Muscle of arm (tissue), 12 donors: ENCODE results near the gene CARMIL1. TPM values are rescaled to one million over a fixed set of nuclear protein-coding genes. Genes with fewer than 3 reads are reported as not detected.
"Not testable (repeated sequence)": the region's sequence is repeated elsewhere in the genome, so short reads cannot be mapped to it uniquely, and the experiment has no call there.

Source experiments
- DNase-seq: peaks from one replicate; pipeline ENCODE4 v3.0.0-alpha.2; 2013
- polyA plus RNA-seq, 12 donors: library from polyadenylated mRNA; unstranded; fragments of 120-200 nt; gene quantifications; one replicate each; pipeline ENCODE4 v1.2.1, GENCODE V29; 2013; ENCODE audit not compliant: insufficient read length in 12 of 12

The CARMIL1 gene
- polyA plus RNA-seq, 12 donors = 2.5 to 23.3 (median 3.5) TPM; not detected in 1

DNA sequence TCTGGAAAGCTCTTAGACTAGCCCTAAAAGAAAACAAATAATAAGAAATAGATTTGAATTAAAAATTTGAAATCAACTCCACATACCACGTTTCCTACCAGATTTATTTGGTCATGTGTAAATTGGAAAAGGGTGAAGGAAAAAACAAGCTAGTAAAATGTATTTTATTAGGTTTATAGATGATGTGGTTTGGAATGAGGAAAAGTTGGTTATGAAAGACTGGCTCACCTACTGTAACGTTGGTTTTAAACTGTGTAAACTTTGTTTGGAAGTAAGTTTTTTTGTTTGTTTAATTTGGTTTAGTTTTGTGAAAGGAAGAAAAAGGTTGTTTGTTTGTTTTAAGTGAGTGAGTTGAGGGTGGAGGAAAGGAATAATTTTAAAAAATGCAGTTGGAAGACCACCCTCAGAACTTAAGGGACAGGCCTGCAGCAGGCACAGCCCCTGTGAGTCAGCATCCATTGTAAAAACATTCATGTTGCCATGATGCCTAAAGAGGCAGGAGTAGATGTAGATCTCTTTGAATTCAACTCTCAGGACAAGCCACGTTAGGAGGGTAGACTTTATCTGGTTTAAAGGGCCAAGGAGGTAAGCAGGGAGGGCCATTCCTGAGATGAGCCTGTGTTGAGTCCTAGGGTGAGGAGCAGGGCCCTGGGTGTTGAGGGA is 279.1 kb downstream of the CARMIL1 start:
- DNase-seq = no peak

DNA sequence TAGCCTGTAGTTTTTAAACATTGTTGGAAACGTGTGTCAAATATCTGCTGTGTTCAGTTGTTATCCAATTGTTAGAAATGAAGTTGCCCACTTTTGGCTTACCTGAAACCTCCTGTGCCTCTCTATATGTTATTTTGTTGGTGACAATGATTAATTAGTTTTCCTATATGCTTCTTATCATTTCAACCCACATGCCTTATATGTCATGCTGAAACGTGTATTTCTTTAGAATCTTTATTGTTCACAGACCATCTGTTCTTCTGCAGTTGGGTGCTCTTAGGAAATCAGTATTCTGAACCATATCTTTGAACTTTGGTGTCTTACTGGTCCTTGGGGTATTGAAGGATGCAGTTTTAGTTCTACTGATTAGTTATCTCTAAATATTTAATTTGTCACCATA is 281.7 kb downstream of the CARMIL1 start:
- DNase-seq = no peak

DNA sequence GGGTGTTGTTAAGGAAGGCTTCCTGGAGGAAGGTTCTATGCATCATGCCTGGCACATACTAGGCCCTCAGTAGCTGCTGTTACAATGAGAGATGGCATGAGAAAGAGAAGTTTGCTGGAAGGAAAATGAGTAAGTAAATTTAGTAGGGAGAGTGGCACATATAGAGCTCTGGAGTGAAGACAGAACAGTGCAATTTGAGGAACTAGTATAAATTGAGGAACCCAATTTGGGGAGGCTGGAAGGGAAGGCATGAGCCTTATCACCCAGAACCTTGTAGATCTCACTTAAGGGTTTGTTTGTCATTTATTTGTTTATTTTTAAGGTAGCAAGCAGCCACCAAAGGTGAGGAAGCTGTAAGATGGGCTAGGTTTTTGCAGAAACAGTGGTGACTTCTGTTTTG is 285.8 kb downstream of the CARMIL1 start:
- DNase-seq = no peak

DNA sequence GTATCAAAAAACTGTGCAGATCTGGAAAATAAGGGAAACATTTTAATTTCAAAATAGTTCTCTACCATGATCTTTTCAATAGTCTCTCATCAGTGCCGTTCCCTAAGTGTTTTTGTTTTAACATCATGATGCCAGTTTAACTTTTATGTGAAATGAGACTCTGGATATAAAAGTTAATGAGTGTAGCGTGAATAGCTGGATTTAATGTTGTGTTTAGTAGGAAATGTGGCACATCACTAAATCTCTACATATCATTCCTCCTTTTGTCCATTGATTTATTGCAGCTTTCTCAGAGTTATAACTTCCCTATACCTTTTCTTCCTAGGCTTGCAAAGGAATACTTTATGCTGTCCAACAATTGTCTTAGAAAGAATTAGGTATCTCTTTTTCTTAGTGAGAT is 291.4 kb downstream of the CARMIL1 start:
- no peak for DNase-seq

DNA sequence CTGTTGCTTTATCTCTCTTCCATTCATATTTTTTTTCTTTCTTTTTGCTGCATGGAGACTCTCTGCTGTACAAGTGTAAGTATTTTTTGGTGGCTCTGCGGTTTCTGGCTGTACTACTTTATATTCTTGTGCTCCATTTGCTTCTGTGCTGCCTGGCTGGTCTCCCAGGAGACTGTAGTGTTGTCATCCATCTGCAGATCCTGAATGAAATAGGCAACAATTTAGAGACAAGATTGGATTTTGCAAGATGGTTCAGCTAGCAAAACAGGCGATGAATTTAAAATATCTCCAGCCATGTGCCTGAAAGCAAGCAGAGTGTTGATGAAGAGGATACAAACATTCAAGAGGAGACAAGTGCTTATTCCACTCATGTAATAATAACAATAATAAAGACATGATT is 297.7 kb downstream of the CARMIL1 start:
- DNase-seq = no peak

DNA sequence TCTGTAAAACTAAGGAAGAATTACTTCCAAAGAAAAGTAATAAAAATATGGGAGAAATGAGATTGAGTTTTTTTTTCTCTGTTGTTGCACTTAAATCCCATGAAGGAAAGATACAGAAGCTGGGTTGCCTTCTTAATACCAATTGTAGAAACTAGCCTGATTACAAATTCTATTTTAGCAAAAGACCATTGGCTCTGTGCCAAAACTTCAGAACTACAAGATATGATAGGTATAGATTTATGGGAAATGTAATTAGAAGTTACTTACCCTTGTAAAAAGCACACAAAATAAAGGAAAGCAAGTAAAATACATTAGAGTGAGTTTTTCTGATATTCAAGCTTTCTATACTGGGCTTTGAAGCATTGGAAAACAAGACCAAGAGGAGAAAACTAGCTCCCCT is 299.4 kb downstream of the CARMIL1 start:
- DNase-seq = no peak

DNA sequence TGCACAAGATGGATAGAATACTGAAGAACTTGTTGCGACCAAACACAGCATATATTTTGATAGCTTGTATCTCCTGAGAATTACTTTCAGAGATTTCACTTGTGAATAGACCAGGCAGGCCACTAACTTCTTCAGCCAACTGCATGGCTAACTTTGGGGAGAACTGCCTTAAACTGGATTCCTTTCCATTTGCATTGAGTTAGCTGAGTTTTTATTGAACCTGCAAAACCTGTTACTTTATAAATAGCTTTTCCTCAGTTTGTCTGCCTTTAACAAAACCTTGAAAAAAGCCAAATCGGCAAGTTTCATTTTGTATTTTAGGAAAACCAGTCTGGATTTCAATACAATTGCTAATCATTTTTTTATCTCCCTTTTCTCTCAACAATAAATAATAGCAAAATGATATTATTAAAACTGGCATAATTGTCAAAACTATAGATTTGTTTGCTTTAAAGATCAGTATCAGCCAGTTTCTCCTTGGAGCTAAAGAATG is 300.3 kb downstream of the CARMIL1 start:
- DNase-seq = no peak

DNA sequence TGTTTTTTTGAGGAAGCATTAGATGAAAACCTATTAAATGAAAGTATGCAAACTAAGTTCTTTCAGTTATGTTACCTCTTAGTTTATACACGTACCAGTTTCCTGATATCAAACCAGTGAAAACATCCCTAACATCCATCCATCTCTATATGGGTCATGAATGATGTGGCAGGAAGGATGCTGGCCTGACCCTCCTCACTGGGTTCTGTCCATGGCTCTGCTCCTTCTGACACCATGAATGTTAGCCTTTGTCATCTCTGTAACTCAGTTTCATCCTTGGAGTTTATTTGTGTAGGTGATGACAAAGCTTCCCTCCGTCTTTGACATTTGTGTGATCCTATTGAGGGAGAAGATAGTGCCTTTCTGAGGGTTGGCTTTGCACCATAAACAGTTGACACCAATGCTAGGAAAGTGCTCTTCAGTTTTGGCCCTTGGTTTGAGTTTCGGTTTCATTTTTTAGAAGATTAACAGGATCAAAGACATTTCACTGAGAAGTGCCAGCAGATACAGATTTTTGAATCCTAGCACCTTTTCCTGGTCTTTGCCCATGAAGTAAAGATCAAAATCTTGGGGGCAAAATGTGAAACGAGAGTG is 300.8 kb downstream of the CARMIL1 start:
- no peak for DNase-seq

DNA sequence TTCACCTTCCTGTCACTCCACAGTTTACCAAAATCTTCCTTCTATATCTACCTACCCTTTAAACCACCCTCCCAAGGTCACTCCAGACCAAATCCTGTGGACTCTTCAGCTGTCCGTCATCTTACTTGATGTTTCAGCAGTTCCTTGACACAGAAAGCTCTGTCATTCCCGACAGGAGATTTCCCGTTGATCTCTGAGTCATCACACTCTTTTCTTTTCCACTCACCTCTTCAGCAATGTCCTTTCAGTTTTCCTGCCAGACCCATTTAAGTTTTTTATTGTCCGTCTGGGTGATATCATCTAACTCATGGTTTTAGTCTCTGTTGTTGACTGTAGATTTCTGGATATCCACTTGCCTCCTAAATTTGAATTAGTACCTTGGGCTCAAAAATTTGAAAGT is 302.9 kb downstream of the CARMIL1 start:
- no peak for DNase-seq

DNA sequence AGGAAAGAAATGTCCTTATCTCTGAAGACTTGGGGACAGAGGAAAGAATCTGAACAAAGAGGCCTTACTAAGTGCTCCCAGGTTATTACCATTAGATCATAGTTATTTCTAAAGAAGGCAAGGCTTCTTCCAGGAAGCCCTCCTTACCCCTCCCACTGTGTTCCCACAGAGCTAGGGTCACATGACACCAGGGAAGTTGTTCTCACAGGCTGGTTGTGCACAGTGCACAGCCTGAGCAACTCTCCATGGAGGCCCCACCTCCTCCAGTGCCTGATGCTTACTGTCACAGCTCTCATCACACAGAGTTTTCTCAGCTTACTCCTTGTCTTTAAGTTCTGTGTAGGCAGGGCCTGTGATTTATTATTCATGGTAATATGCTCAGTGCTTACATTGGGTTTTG is 303.9 kb downstream of the CARMIL1 start:
- no peak for DNase-seq

DNA sequence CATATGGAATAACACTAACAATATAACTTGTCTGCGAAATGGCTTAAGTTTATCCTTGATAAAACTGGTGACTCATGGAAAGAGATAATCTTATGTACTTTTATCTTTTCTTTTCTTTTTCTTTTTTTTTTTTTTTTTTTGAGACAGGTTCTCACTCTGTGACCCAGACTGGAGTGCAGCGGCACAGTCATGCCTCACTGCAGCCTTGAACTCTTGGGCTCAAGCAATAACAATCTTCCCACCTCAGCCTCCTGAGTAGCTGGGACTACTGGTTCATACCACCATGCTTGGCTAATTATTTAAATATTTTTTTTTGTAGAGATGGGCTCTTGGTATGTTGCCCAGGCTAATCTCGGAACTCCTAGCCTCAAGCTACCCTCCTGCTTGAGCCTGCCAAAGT is 304.7 kb downstream of the CARMIL1 start:
- DNase-seq = no peak

DNA sequence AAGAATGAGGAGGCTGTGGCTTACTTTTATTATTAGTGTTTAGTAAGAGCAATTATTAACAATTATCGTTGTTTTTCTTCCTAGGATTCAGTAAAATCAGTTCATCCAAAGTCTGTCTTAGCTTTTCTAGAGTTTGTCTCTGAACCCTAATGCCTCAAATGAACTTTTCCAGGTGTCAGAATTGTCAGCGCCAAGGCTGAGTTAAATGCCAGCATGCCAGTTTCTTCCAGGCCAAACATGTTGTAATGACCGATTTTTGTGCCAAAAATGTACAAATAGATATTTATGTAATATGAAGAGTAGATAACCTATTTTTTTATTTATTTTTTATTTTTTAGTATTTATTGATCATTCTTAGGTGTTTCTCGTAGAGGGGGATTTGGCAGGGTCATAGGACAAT is 306.1 kb downstream of the CARMIL1 start:
- no peak for DNase-seq

DNA sequence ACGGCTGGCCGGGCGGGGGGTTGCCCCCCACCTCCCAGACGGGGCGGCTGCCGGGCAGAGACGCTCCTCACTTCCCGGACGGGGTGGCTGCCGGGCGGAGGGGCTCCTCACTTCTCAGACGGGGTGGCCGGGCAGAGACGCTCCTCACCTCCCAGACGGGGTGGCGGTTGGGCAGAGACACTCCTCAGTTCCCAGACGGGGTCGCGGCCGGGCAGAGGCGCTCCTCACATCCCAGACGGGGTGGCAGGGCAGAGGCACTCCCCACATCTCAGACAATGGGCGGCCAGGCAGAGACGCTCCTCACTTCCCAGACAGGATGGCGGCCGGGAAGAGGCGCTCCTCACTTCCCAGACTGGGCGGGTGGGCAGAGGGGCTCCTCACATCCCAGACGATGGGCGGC is 306.9 kb downstream of the CARMIL1 start:
- not testable (repeated sequence) for DNase-seq

DNA sequence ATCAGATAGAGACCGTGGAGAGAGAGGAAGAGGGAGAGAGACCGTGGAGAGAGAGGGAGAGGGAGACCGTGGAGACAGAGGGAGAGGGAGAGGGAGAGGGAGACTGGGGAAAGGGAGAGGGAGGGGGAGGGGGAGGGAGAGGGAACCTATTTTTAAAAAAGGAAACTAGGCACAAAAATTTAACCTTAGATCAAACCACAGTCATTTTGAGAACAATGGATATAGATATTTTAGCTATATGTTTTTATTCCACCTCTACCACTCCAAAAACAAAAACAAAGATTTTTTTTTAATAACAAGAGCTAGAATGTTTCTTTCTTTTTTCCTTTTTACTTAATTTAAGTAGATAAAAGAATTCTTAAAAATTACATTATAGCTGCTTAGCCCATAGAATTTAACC is 307.8 kb downstream of the CARMIL1 start:
- DNase-seq = no peak

DNA sequence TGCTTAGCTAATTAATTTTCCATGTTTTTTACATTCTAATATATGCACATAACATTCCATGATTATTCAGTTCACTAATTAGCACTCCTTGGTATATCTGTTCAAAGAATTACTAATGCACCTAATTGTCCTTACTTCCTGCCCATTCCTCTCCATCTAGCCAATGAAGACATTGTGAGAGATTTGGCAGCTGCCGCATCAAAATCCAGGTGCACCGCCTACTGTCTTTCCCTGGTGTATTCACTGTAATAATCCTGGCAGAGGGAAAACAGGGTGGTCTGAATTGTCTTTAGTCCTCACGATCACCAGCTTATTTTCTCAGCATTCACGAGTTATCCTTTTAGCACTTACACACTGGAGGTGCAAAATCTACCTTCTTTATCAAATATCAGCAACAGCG is 311.8 kb downstream of the CARMIL1 start:
- no peak for DNase-seq

DNA sequence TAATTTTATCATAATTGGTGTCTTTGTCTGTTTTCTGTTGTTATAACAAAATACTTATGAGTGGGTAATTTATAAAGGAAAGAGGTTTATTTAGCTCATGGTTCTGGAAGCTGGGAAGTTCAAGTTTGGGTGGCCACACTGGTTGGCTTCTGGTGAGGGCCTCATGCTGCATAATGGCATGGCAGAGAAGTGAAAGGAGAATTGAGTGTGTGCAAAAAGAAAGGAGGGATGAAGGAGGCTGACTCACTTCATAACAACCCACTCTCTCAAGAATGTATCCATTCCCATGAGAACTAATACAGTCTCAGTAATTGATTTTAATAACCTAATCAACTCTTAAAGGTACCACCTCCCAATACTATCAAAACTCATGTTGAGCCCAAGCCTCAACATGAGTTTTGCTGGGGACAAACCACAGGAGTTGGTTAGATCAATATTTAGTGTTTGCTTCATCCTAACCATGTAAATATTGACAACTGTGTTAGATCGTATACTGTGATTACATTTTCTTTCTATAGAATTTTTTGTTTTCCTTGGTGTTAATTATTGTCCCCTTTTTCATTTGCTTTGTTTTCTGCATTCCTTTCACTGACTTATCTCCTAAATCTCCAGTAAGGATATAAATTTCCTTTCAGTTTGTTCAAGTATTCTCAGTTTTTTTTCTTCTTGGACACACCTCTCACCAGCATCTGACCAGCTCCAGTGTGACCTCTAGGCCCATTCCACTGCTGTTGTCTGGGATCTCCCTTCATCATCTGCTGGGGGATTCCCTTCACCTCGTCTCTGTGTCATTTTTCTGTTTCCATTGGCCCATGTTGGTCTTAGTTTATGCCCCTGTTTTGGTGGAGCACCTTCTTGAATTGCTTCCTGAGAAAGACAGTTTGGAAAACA is 318.0 kb downstream of the CARMIL1 start:
- DNase-seq = no peak

DNA sequence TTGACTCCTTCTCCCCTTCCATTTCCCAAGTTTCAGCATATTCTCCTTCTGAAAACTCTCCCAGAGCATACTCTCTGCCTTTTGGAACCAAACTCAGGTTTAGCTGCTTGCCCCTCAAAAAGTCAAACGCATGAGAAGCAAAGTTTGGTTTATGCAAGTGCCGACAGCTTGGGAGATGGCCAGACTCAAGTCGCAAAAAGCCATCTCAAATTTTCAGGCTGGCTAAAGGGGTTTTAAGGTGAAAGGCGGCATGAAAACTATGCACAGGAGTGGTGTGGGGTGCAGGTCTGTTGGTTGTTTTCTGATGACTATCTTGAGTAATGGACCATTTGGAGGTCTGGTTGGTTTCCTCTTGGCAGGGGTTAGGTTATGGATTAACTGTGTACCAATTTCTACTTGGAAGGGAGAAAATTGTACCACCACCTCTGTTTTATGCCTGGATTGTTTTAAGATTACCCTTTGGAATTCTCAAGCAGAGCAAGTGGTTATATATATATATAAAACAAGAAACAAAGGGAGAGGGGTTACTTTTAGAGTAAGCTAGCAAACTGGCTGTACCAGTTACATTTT is 320.4 kb downstream of the CARMIL1 start:
- DNase-seq = no peak

DNA sequence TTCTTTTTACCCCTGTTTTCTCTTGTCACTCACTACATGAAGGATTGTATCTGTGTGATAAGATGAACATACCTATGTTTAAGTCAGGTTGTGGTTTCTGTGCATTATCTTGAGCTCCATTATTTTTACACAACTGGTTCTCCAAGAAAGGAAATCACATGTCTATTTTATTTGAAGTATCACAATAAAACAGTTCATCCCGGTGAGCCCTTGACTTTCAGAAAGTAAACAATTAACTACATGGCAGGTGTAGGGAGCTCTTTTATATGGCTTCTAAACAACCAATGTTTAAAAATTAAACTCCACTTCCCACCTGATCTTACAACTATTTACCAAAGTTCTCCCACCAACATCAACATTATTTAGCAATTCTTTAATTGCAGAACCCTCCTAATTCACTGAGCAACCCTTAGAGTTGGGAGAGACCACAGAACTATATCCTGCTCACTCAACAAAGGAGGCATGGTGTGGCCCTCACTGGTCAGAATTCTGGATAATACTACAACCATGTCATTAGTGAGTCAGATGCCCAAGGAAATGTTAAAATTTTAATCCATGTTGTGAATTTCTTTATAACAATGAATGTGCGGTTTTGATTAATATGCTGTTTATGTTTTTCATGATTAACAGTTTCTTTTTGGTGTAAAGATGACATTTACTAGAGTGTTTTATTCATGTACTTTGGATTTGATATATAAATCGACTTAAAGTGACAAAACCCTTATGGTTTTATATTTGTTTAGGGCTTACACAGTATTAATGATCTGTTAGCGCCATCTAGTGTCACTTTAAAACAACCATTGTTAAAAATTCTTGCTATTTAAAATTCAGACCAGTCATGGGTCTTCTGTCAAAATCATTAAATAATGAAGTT is 322.9 kb downstream of the CARMIL1 start:
- peak; percentile 60 for DNase-seq

DNA sequence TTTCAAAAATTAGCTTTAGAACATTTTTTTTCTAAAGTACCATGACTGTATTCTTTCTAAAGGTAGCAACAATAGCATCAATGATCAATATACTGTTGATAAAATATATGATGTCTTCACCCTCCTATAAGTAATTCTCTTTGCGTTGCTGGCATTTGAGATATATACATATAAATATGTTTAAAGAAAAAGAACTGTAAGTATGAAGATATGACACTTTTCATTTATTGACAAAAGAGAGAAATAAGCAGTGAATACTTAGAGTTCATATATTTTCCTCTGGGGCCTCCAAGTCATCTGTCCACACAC is 323.5 kb downstream of the CARMIL1 start:
- no peak for DNase-seq

DNA sequence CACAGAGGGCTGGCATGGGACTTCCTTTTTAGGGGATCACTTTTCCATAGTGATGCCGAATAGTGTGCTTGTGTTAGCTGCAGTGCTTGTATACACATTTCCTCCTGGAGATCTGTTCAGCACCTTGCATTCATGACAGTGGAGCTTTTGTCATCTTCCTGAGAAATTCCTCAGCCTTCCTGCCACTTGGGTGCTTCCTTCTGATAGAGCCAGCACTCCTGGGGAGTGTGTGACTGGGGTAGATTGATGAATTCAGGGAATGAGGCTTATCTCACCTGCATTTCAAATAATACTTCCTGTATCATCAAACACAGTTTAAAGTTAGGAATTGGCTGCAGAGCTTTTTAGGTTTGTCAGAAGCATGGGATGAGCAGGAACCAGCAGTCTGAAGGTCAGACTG is 324.1 kb downstream of the CARMIL1 start:
- DNase-seq = no peak

DNA sequence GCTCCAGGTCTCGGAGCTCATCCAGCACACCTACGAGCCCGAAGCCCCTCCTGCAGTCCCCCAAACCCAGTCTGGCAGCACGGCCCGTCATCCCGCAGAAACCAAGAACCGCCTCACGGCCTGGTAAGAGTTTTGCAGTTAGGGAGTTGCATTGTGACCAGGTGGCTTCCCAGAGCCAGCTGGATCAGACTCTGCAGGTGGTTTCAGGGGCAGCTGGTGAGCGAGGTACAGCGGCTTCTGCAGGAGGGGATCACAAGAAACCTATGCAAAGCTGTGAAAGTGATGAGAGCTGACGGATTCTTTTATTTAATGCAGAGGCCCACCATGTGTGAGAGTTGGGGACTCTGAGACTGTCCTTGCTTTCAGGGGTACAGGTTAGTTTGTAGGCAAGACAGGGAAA is 327.0 kb downstream of the CARMIL1 start:
- no peak for DNase-seq
